Esophagus muscularis mucosa (tissue), 4 donors: ENCODE measurements around the gene ZG16. TPM values are rescaled to one million over a fixed set of nuclear protein-coding genes. Genes with fewer than 3 reads are reported as not detected.

Source experiments
- DNase-seq: peaks from one replicate; pipeline ENCODE4 v3.0.0-alpha.2; 2017; ENCODE audit errors: extremely low spot score
- H3K27ac ChIP-seq, 4 donors: fragments of 200-600 bp; sonication (generic); replicated peaks in 1 of 4; 1 replicate in 3 of 4; 2 replicates in 1 of 4; pipeline ENCODE4 v1.5.1; 2016 to 2019; ENCODE audit warnings: mild to moderate bottlenecking in 1 of 4
- H3K27me3 ChIP-seq, 4 donors: fragments of 200-600 bp; sonication (generic); one replicate each; pipeline versions ENCODE4 v1.5.1 to v1.6.0; 2016 to 2019
- H3K36me3 ChIP-seq, 4 donors: fragments of 200-600 bp; sonication (generic); one replicate each; pipeline ENCODE4 v1.5.1; 2016 to 2019
- H3K4me1 ChIP-seq, 4 donors: fragments of 200-600 bp; sonication (generic); one replicate each; pipeline ENCODE4 v1.5.1; 2016 to 2019
- H3K4me3 ChIP-seq, 4 donors: fragments of 200-600 bp; sonication (generic); 1 replicate in 2 of 4; 2 replicates in 2 of 4; pipeline ENCODE4 v1.5.1; 2016 to 2019; ENCODE audit warnings: mild to moderate bottlenecking in 4 of 4, moderate library complexity in 1 of 4
- H3K9me3 ChIP-seq, 4 donors: fragments of 200-600 bp; sonication (generic); 1 replicate in 3 of 4; 2 replicates in 1 of 4; pipeline ENCODE4 v1.5.1; 2016 to 2019
- CTCF ChIP-seq, 3 experiments: fragments of 200-600 bp in 2 of 3; fragments of 450-650 bp in 1 of 3; sonication (generic) in 2 of 3; IDR thresholded peaks; one replicate each; pipeline ENCODE4 v1.5.1; 2017 to 2019; ENCODE audit warnings: antibody characterized with exemption in 3 of 3, mild to moderate bottlenecking in 2 of 3, moderate library complexity in 1 of 3
- EP300 ChIP-seq: sonication (generic); formaldehyde crosslinking; IDR thresholded peaks from one replicate; pipeline ENCODE4 v1.6.1; 2017; ENCODE audit warnings: antibody characterized with exemption
- POLR2A ChIP-seq: fragments of 450-650 bp; IDR thresholded peaks from one replicate; pipeline ENCODE4 v1.6.1; 2017; ENCODE audit warnings: antibody characterized with exemption, moderate library complexity, mild to moderate bottlenecking, low read depth
- POLR2AphosphoS5 ChIP-seq, 2 donors: sonication (generic); formaldehyde crosslinking; IDR thresholded peaks; one replicate each; pipeline ENCODE4 v1.6.1; 2017; ENCODE audit warnings: antibody characterized with exemption in 2 of 2
- WGBS: methylation state at CpG from one replicate; pipeline ENCODE4 v1.1.5; 2018; 5-methylcytosine and 5-hydroxymethylcytosine counted together
- intact Hi-C: fragments of 100-400 bp; cut with DNase I; formaldehyde crosslinking; loops from one replicate; pipeline ENCODE4 v1.15.1; 2023
- total RNA-seq, 4 donors: library from RNA; depleted of rRNA; stranded (reverse); fragments of >200 nt; gene quantifications; one replicate each; pipeline versions ENCODE4 v1.1.0 to v1.2.1, GENCODE V29; 2016

ZG16 gene
- total RNA-seq, 4 donors from 2014 or later: 0.23 TPM; not detected in 3

DNA sequence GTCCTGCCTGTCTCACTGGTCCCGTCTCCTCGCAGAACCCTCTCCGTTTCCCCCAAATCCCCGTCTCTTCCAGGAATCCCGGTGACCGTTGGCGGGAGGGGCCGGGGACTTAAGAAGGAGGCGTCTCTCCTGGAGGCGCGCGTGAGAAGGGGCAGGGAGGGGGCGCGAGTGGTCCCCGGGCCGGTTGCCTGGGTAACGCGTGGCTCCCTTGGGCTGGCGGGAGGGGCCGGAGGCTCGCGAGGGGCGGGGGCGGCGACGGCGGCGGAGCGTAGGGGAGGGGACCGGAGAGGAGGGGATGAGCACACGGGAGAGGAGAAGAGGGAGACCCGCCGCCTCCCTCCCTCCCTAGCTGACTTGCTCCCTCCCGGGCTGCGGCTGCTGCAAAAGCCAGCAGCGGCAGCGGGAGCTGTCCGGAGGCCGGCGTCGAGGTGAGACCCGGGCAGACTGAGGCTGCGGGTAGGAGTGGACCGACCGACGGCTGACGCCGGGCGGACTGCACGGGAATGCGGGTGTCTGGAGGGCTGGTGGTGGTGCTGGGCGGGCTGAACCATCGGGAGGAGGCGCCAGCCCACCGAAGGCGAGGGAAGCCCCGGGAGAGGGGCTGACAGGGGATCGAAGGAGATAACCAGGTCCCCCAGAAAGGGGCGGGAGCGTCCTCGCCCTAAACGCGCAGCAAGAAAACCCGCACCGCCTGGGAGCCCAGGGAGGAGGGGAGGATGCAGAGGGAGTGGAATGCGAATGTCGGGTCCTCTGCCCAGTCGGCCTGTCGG, 34.0 kb downstream of the ZG16 start, which contains the start of gene PRRT2:
TSS of gene PRRT2 (plus strand) at position 298 of the 770 bp plus-strand sequence. CDS start 862 bp downstream, outside the sequence.
- peak within 1 kb of the TSS; percentile 73 to 78 (median 74) for H3K4me3 ChIP-seq
- peaks cover 77 to 91% (median 88%) of the 10 kb centered on the region in 4 donors for H3K4me1 ChIP-seq
- peak within 1 kb of the TSS; percentile 95 to 96 (median 96) for H3K27ac ChIP-seq
- intact Hi-C loops: no loop called here
- TF ChIP-seq POLR2A (no peak), POLR2AphosphoS5 (IDR thresholded peaks at IDR 0.05) (no peak), EP300 (no peak), CTCF (IDR thresholded peaks at IDR 0.05) (no peak)
- H3K36me3 ChIP-seq: peaks cover 0 to 26% (median 22%) of the 10 kb centered on the region in 4 donors
- no peaks in the 10 kb centered on the region for H3K9me3 ChIP-seq
- 3% methylated on average over 41 of the region's 69 CpGs for WGBS
- DNase-seq: no peak
- no peaks in the 10 kb centered on the region for H3K27me3 ChIP-seq

DNA sequence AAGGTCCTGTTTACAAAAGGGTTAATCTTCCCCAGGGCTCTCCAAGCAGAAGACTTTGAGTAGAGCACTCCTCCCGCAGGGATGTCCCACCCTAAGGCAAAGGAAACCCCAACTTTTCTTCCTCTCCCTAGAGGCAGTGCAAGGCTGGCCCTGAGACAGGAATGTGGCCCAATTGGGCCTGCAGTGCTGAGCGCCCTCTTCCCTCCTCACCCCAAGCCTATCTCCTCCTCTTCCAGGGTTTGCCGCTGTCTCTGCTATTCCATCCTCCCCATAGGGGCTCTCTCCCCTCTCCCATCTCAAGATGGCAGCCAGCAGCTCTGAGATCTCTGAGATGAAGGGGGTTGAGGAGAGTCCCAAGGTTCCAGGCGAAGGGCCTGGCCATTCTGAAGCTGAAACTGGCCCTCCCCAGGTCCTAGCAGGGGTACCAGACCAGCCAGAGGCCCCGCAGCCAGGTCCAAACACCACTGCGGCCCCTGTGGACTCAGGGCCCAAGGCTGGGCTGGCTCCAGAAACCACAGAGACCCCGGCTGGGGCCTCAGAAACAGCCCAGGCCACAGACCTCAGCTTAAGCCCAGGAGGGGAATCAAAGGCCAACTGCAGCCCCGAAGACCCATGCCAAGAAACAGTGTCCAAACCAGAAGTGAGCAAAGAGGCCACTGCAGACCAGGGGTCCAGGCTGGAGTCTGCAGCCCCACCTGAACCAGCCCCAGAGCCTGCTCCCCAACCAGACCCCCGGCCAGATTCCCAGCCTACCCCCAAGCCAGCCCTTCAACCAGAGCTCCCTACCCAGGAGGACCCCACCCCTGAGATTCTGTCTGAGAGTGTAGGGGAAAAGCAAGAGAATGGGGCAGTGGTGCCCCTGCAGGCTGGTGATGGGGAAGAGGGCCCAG, 34.9 kb downstream of the ZG16 start:
- Histone ChIP-seq H3K9me3 (no peaks in the 10 kb centered on the region), H3K36me3 (peaks cover 0 to 28% (median 22%) of the 10 kb centered on the region in 4 donors), H3K4me1 (peaks cover 77 to 91% (median 88%) of the 10 kb centered on the region in 4 donors), H3K27ac (peak overlapping the region; percentile 95 to 96 (median 96)), H3K4me3 (peak overlapping the region; percentile 73 to 78 (median 74)), H3K27me3 (no peaks in the 10 kb centered on the region)
- intact Hi-C loops: no loop called here
- TF ChIP-seq POLR2AphosphoS5 (IDR thresholded peaks at IDR 0.05) (no peak), EP300 (no peak)
- WGBS: 41% methylated on average over 6 of the region's 9 CpGs
- DNase-seq: no peak

DNA sequence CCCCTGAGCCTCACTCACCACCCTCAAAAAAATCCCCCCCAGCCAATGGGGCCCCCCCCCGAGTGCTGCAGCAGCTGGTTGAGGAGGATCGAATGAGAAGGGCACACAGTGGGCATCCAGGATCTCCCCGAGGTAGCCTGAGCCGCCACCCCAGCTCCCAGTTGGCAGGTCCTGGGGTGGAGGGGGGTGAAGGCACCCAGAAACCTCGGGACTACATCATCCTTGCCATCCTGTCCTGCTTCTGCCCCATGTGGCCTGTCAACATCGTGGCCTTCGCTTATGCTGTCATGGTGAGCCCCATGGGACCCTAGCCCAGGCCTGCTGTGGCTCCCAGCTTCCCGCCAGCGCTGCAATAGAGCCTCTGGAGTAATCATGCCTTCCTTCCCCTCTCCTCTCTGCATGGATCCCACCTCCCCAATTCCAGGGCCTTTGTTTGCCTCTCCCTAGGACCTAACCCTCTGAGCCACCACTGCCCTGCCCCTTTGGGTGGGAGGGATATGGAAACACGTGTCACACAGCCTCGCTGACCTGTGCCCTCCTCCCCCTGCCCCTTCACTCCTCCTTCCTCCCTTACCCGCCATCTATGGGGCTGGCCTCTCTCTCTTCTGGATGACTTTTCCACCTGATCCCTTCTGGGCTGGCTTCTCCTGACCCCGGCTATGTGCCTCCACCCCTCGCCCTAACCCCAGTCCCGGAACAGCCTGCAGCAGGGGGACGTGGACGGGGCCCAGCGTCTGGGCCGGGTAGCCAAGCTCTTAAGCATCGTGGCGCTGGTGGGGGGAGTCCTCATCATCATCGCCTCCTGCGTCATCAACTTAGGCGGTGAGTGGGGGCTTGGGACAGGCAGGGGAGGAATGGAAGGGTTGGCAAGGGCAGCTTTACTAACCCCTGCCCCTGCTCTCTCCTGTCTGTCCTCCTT, 35.8 kb downstream of the ZG16 start:
- intact Hi-C loops: no loop called here
- H3K36me3 ChIP-seq: peaks cover 0 to 29% (median 24%) of the 10 kb centered on the region in 4 donors
- WGBS: 76% methylated on average over 21 of the region's 24 CpGs
- peak overlapping the region; percentile 95 to 96 (median 96) for H3K27ac ChIP-seq
- TF ChIP-seq POLR2A (no peak), POLR2AphosphoS5 (IDR thresholded peaks at IDR 0.05) (no peak), EP300 (no peak), CTCF (IDR thresholded peaks at IDR 0.05) (no peak)
- no peaks in the 10 kb centered on the region for H3K9me3 ChIP-seq
- peak overlapping the region in 1 of 4 donors; percentile 74 for H3K4me3 ChIP-seq
- H3K27me3 ChIP-seq: no peaks in the 10 kb centered on the region
- DNase-seq: no peak
- peaks cover 68 to 90% (median 86%) of the 10 kb centered on the region in 4 donors for H3K4me1 ChIP-seq

GRCh38 chr16:29814592-29814991, 36.5 kb downstream of the ZG16 start:
- Histone ChIP-seq H3K4me1 (peaks cover 67 to 90% (median 86%) of the 10 kb centered on the region in 4 donors), H3K4me3 (peak overlapping the region in 1 of 4 donors; percentile 69), H3K27me3 (no peaks in the 10 kb centered on the region), H3K9me3 (no peaks in the 10 kb centered on the region), H3K36me3 (peaks cover 0 to 27% (median 23%) of the 10 kb centered on the region in 4 donors), H3K27ac (peak overlapping the region; percentile 95 to 96 (median 96))
- DNase-seq: no peak
- intact Hi-C loops: no loop called here
- no peak for TF ChIP-seq POLR2AphosphoS5 (IDR thresholded peaks at IDR 0.05)
- TF ChIP-seq EP300: no peak
- TF ChIP-seq POLR2A: no peak
- TF ChIP-seq CTCF (IDR thresholded peaks at IDR 0.05): no peak
- WGBS: 66% methylated on average over 5 of the region's 5 CpGs
